Activated T-cell treated with anti-CD3 and anti-CD28 coated beads for 24 hours (primary cell): ENCODE data around the gene TAT.
A peak's percentile ranks its signal among the peaks of the same experiment; 100 is the strongest.
"Not testable (repeated sequence)": the region's sequence is repeated elsewhere in the genome, so short reads cannot be mapped to it uniquely, and the experiment has no call there.

Experiments used
- DNase-seq: peaks from one replicate; pipeline ENCODE4 v3.0.0-alpha.2; 2020; ENCODE audit warnings: low read depth

TAT gene

GRCh38 chr16:71584543-71585317 is 7.8 kb upstream of the TAT start:
- DNase-seq: no peak

- not testable (repeated sequence) for DNase-seq
Observed at GRCh38 chr16:71582553-71582848, 5.6 kb upstream of the TAT start.

- no peak for DNase-seq
Observed at GRCh38 chr16:71574702-71575101, 2.2 kb downstream of the TAT start.

- DNase-seq: no peak
Observed at GRCh38 chr16:71573387-71574094, 3.4 kb downstream of the TAT start.

- DNase-seq: no peak
Observed at GRCh38 chr16:71572497-71573116, 4.3 kb downstream of the TAT start.

GRCh38 chr16:71570144-71570543 is 6.7 kb downstream of the TAT start:
- no peak for DNase-seq

GRCh38 chr16:71569621-71570020 is 7.3 kb downstream of the TAT start:
- no peak for DNase-seq

GRCh38 chr16:71568551-71568950 is 8.3 kb downstream of the TAT start:
- no peak for DNase-seq

- DNase-seq: no peak
Observed at GRCh38 chr16:71567931-71568330, 9.0 kb downstream of the TAT start.

GRCh38 chr16:71565812-71566700 is 10.8 kb downstream of the TAT start:
- no peak for DNase-seq

GRCh38 chr16:71564335-71564967 is 12.4 kb downstream of the TAT start:
- DNase-seq: no peak

GRCh38 chr16:71562552-71562951 is 14.3 kb downstream of the TAT start:
- DNase-seq: no peak

GRCh38 chr16:71561886-71562285 is 15.0 kb downstream of the TAT start:
- not testable (repeated sequence) for DNase-seq

- no peak for DNase-seq
Observed at GRCh38 chr16:71559855-71560254, 17.0 kb downstream of the TAT start.

- no peak for DNase-seq
Observed at GRCh38 chr16:71557954-71558582, 18.8 kb downstream of the TAT start.

- DNase-seq: no peak
Observed at GRCh38 chr16:71557299-71557698, 19.6 kb downstream of the TAT start.

GRCh38 chr16:71555230-71555891 is 21.5 kb downstream of the TAT start:
- no peak for DNase-seq

- DNase-seq: no peak
Observed at GRCh38 chr16:71552698-71553503, 24.0 kb downstream of the TAT start.

GRCh38 chr16:71547168-71547567 is 29.7 kb downstream of the TAT start:
- no peak for DNase-seq

- peak; percentile 26 for DNase-seq
Observed at GRCh38 chr16:71542377-71542776, 34.5 kb downstream of the TAT start.
